GM06990 (cell line): ENCODE data around the gene ZNF154.
"Not testable (repeated sequence)": the region's sequence is repeated elsewhere in the genome, so short reads cannot be mapped to it uniquely, and the experiment has no call there.

ENCODE experiments used
- DNase-seq: peaks from one replicate; pipeline ENCODE4 v3.0.0-alpha.2; 2011; ENCODE audit not compliant: insufficient read length; ENCODE audit errors: extremely low read depth
- H3K27me3 ChIP-seq: replicated peaks from 2 replicates; pipeline ENCODE4 v1.6.0; 2011; ENCODE audit warnings: low read length; ENCODE audit not compliant: control insufficient read depth, insufficient read depth
- H3K36me3 ChIP-seq: 2 replicates; pipeline ENCODE4 v1.5.1; 2011; ENCODE audit warnings: low read length; ENCODE audit not compliant: control insufficient read depth, insufficient read depth
- H3K4me3 ChIP-seq: replicated peaks from 2 replicates; pipeline ENCODE4 v1.5.1; 2011; ENCODE audit warnings: low read depth, mild to moderate bottlenecking, control low read depth, low read length
- CTCF ChIP-seq: IDR thresholded peaks from 2 replicates; pipeline ENCODE4 v1.5.1; 2011; ENCODE audit warnings: low read length, control low read depth, mild to moderate bottlenecking, inconsistent platforms; ENCODE audit not compliant: insufficient read depth, poor library complexity, severe bottlenecking

Gene ZNF154

GRCh38 chr19:57746580-57747471, 37.8 kb upstream of the ZNF154 start, which contains the start of gene ZNF776:
TSS of gene ZNF776 (plus strand) at chr19:57746815. CDS start at chr19:57747059, 244 bp downstream.
- peak; percentile 77 for DNase-seq
- TF ChIP-seq CTCF, result no peak
- no peaks in the 10 kb centered on the region for H3K27me3 ChIP-seq
- H3K4me3 ChIP-seq, result peak within 1 kb of the TSS; percentile 74
- H3K36me3 ChIP-seq, result peaks cover 10% of the 10 kb centered on the region

GRCh38 chr19:57738770-57739169, 29.8 kb upstream of the ZNF154 start:
- not testable (repeated sequence) for DNase-seq, H3K27me3 ChIP-seq, H3K36me3 ChIP-seq, H3K4me3 ChIP-seq

- TF ChIP-seq CTCF, result peak; percentile 50
- not testable (repeated sequence) for DNase-seq, H3K4me3 ChIP-seq
Measured at GRCh38 chr19:57738320-57738719, 29.3 kb upstream of the ZNF154 start.

GRCh38 chr19:57720878-57721277, 11.9 kb upstream of the ZNF154 start:
- Histone ChIP-seq H3K27me3 (no peaks in the 10 kb centered on the region), H3K4me3 (no peak overlapping the region), H3K36me3 (peaks cover 29% of the 10 kb centered on the region)
- DNase-seq, result no peak
- TF ChIP-seq CTCF, result no peak

More at GRCh38 chr19:57738320-57738719, 29.3 kb upstream of the ZNF154 start:
- H3K27me3 ChIP-seq, H3K36me3 ChIP-seq: not testable (repeated sequence)

GRCh38 chr19:57719901-57720519, 11.0 kb upstream of the ZNF154 start:
- H3K27me3 ChIP-seq, result no peaks in the 10 kb centered on the region
- H3K36me3 ChIP-seq, result peaks cover 29% of the 10 kb centered on the region
- TF ChIP-seq CTCF, result no peak
- no peak for DNase-seq
- H3K4me3 ChIP-seq, result no peak overlapping the region

GRCh38 chr19:57719424-57719823, 10.4 kb upstream of the ZNF154 start:
- no peak for DNase-seq
- Histone ChIP-seq H3K27me3 (no peaks in the 10 kb centered on the region), H3K4me3 (no peak overlapping the region), H3K36me3 (peaks cover 29% of the 10 kb centered on the region)
- no peak for TF ChIP-seq CTCF
